DOHH2 (cell line): Measurements from ENCODE around the gene KLHL9.

Experiments
- H3F3A ChIP-seq: fragments of 200-600 bp; sonication (generic), shearing (Covaris generic); 2 replicates; pipeline ENCODE4 v1.6.0; 2016; ENCODE audit warnings: antibody characterized with exemption, mild to moderate bottlenecking; ENCODE audit not compliant: control insufficient read depth, insufficient read depth
- H3K27ac ChIP-seq: fragments of 200-600 bp; sonication (generic); 2 replicates; pipeline ENCODE4 v1.5.1; 2014; ENCODE audit warnings: low read depth, mild to moderate bottlenecking, low read length, moderate library complexity
- H3K27me3 ChIP-seq: fragments of 200-600 bp; sonication (generic); 2 replicates; pipeline ENCODE4 v1.6.1; 2014; ENCODE audit warnings: mild to moderate bottlenecking, low read length, mixed read lengths; ENCODE audit not compliant: control insufficient read depth
- H3K36me3 ChIP-seq: fragments of 200-600 bp; sonication (generic); 2 replicates; pipeline ENCODE4 v1.6.1; 2014; ENCODE audit warnings: mild to moderate bottlenecking, low read length, moderate library complexity, mixed read lengths; ENCODE audit not compliant: control insufficient read depth
- H3K4me1 ChIP-seq: fragments of 200-600 bp; sonication (generic); 2 replicates; pipeline ENCODE4 v1.6.1; 2014; ENCODE audit warnings: mild to moderate bottlenecking, low read length, mixed read lengths; ENCODE audit not compliant: control insufficient read depth
- H3K4me2 ChIP-seq: fragments of 200-600 bp; sonication (generic); 2 replicates; pipeline ENCODE4 v1.6.0; 2014; ENCODE audit warnings: mild to moderate bottlenecking, low read length, moderate library complexity
- H3K4me3 ChIP-seq: fragments of 200-600 bp; sonication (generic); 2 replicates; pipeline ENCODE4 v1.5.1; 2014; ENCODE audit warnings: mild to moderate bottlenecking, low read length, mixed read lengths
- H3K79me2 ChIP-seq: fragments of 200-600 bp; sonication (generic); 2 replicates; pipeline ENCODE4 v1.6.1; 2014; ENCODE audit warnings: mild to moderate bottlenecking, low read length, mixed read lengths; ENCODE audit not compliant: control insufficient read depth
- H3K9me2 ChIP-seq: fragments of 200-600 bp; sonication (generic); replicated peaks from 2 replicates; pipeline ENCODE4 v1.6.1; 2014; ENCODE audit warnings: mild to moderate bottlenecking, low read length, mixed read lengths; ENCODE audit not compliant: control insufficient read depth
- H3K9me3 ChIP-seq: fragments of 200-600 bp; sonication (generic); 2 replicates; pipeline ENCODE4 v1.6.1; 2014; ENCODE audit warnings: antibody characterized with exemption, low read length, mixed read lengths; ENCODE audit not compliant: control insufficient read depth, insufficient read depth
- H4K20me1 ChIP-seq: fragments of 200-600 bp; sonication (generic); 2 replicates; pipeline ENCODE4 v1.6.0; 2014; ENCODE audit warnings: low read depth, mild to moderate bottlenecking, antibody characterized with exemption, low read length, moderate library complexity; ENCODE audit not compliant: control insufficient read depth, insufficient read depth
- EZH2phosphoT487 ChIP-seq: fragments of 200-600 bp; sonication (generic); IDR thresholded peaks from 2 replicates; pipeline ENCODE4 v1.6.1; 2017; ENCODE audit warnings: borderline replicate concordance, mild to moderate bottlenecking, antibody characterized with exemption, low read length, moderate library complexity, mixed read lengths
- TF ChIP-seq, protein P1 (sequence below): fragments of 200-600 bp; sonication (generic); IDR thresholded peaks from one replicate; pipeline ENCODE4 v1.5.1; 2014; ENCODE audit warnings: antibody characterized with exemption, mild to moderate bottlenecking, low read depth, low read length; ENCODE audit not compliant: poor library complexity, severe bottlenecking

The KLHL9 gene

DNA sequence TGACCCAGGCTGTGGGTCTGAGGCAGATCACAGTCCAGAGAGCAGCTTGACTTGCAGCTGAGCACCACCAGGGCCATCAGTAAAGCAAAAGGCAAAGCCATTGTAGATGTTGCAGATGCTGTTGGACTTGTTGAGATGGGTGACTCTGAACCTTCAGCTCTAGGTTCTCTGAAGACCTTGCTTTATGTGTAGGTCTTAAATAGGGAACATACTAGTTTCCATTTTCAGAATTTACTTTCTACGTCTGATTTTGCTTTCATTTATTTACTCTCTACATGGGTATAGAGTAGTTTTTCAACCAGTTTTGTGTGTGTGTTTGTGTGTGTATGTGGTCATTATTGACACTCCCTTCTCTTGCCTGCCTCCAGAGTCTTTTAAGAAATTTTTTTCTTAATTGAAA lies 15.6 kb upstream of the KLHL9 start, which contains the start of gene IFNA6:
TSS of gene IFNA6 (minus strand) at position 101 of the 400 bp plus-strand sequence. CDS start at position 101, 0 bp downstream.
- Histone ChIP-seq H3K9me3 (no peaks in the 10 kb centered on the region), H3K27me3 (peaks cover 19% of the 10 kb centered on the region), H3K27ac (no peak within 1 kb of the TSS), H3K4me3 (no peak within 1 kb of the TSS), H3K9me2 (no peaks in the 10 kb centered on the region), H3K4me1 (no peaks in the 10 kb centered on the region), H3K36me3 (no peaks in the 10 kb centered on the region), H3K79me2 (no peaks in the 10 kb centered on the region), H3K4me2 (no peak within 1 kb of the TSS), H4K20me1 (no peaks in the 10 kb centered on the region), H3F3A (no peaks in the 10 kb centered on the region)
- no peak for TF ChIP-seq EZH2phosphoT487
- TF ChIP-seq, protein P1, sequence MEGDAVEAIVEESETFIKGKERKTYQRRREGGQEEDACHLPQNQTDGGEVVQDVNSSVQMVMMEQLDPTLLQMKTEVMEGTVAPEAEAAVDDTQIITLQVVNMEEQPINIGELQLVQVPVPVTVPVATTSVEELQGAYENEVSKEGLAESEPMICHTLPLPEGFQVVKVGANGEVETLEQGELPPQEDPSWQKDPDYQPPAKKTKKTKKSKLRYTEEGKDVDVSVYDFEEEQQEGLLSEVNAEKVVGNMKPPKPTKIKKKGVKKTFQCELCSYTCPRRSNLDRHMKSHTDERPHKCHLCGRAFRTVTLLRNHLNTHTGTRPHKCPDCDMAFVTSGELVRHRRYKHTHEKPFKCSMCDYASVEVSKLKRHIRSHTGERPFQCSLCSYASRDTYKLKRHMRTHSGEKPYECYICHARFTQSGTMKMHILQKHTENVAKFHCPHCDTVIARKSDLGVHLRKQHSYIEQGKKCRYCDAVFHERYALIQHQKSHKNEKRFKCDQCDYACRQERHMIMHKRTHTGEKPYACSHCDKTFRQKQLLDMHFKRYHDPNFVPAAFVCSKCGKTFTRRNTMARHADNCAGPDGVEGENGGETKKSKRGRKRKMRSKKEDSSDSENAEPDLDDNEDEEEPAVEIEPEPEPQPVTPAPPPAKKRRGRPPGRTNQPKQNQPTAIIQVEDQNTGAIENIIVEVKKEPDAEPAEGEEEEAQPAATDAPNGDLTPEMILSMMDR = no peak

DNA sequence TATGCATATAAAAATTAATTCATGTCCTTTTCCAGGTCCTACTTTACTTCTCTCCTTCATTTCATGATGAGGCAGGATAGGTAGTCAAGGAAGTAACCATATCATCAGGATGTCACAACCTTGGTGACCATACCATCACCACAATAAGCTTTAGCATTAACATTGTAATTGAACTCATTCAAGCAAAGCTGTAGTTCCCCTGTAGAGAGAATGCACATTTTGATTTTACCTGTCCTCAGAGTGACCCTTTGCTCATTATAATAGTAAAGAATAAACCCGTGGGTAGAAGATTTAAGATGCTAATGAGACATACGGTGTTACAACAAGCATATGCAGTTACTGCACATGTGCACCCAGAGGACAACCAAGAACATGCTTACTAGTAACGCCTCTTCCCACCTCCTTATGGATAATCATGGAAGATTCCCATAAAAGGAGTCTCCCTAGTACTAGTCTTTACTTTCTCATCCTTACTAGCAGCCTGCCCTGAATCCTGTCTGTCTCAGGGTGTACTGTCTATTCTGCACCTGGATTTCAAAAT lies 13.3 kb upstream of the KLHL9 start:
- Histone ChIP-seq H3K9me3 (no peaks in the 10 kb centered on the region), H3K4me2 (no peak overlapping the region), H3K27me3 (peaks cover 17% of the 10 kb centered on the region), H3K79me2 (no peaks in the 10 kb centered on the region), H3K27ac (no peak overlapping the region), H3K36me3 (no peaks in the 10 kb centered on the region), H3K4me3 (no peak overlapping the region), H3K4me1 (no peaks in the 10 kb centered on the region), H3F3A (no peaks in the 10 kb centered on the region), H3K9me2 (no peaks in the 10 kb centered on the region), H4K20me1 (no peaks in the 10 kb centered on the region)
- TF ChIP-seq EZH2phosphoT487 = no peak
- TF ChIP-seq, protein P1 = no peak

DNA sequence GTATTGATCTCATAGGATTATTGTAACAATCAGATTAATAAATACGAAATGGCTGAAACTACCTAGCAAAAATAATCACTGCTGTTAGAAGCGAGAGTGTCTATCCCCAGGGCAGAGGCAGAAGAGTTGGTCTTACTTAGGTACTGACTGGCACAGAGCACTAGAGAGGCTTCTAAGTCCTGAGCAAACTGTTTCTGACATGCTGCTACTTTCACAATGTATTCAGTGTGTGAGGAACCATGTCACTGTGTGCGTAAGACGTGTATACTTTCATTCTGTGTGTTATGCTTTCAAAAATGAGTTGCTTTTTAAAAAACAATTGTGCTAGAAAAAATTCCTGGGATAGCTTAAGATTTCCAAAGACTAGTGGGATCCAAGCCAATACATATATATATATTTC lies 5.5 kb upstream of the KLHL9 start:
- Histone ChIP-seq H3K9me3 (no peaks in the 10 kb centered on the region), H3K27me3 (peaks cover 18% of the 10 kb centered on the region), H3K9me2 (no peaks in the 10 kb centered on the region), H3K4me2 (no peak overlapping the region), H4K20me1 (no peaks in the 10 kb centered on the region), H3F3A (no peaks in the 10 kb centered on the region), H3K36me3 (no peaks in the 10 kb centered on the region), H3K4me1 (peaks cover 7% of the 10 kb centered on the region), H3K27ac (no peak overlapping the region), H3K4me3 (no peak overlapping the region), H3K79me2 (no peaks in the 10 kb centered on the region)
- TF ChIP-seq, protein P1 = no peak
- no peak for TF ChIP-seq EZH2phosphoT487
